IPS DF 6.9 (cell line): Measurements from ENCODE around the gene EIF6.
A peak's percentile ranks its signal among the peaks of the same experiment; 100 is the strongest.

Source experiments
- DNase-seq: peaks from one replicate; pipeline ENCODE4 v3.0.0-alpha.2; 2013; ENCODE audit warnings: low read depth, low spot score
- H3K27ac ChIP-seq: one replicate; pipeline ENCODE4 v1.5.1; 2013; ENCODE audit warnings: low read length, control low read depth
- H3K27me3 ChIP-seq: 2 replicates; pipeline ENCODE4 v1.6.1; 2013; ENCODE audit warnings: mild to moderate bottlenecking, low read length; ENCODE audit not compliant: control insufficient read depth, insufficient read depth
- H3K36me3 ChIP-seq: 2 replicates; pipeline ENCODE4 v1.6.1; 2013; ENCODE audit warnings: low read length; ENCODE audit not compliant: control insufficient read depth, insufficient read depth
- H3K4me1 ChIP-seq: 2 replicates; pipeline ENCODE4 v1.6.1; 2013; ENCODE audit warnings: low read length; ENCODE audit not compliant: control insufficient read depth, insufficient read depth
- H3K4me3 ChIP-seq: 2 replicates; pipeline ENCODE4 v1.5.1; 2013; ENCODE audit warnings: mild to moderate bottlenecking, low read length
- H3K9me3 ChIP-seq: 2 replicates; pipeline ENCODE4 v1.6.1; 2013; ENCODE audit warnings: low read length, inconsistent platforms; ENCODE audit not compliant: control insufficient read depth, insufficient read depth
- WGBS: extraction: QIAGEN DNeasy Blood & Tissue Kit; methylation state at CpG from one replicate; pipeline ENCODE4 v1.1.7; 2013; ENCODE audit warnings: mixed read lengths, missing lambda C conversion rate; ENCODE audit not compliant: insufficient read length, insufficient coverage; 5-methylcytosine and 5-hydroxymethylcytosine counted together

Gene EIF6

DNA sequence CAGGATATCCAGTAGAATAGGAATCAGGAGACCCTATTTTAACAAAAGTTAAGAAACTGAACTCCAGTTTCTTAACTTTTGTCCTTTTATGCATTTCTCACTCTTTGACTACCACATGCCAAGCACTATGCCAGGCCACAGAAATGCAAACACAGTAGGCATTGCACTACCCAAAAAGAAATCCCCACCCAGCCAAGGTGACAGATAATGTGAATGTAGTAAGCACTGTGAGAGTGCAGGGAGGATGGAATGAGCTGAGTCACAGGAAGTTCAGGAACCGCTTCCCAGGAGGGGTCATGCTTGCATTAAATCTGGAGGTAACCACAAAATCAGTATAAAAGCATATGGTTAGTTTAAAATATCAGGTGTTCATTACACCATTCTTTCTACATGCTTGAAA, 27.7 kb upstream of the EIF6 start:
- H3K27me3 ChIP-seq, result no peaks in the 10 kb centered on the region
- H3K27ac ChIP-seq, result no peak overlapping the region
- no peaks in the 10 kb centered on the region for H3K9me3 ChIP-seq
- H3K4me1 ChIP-seq, result 0 out of 2 replicates have a peak, but pooled peaks cover 3% of the 10 kb centered on the region
- no CpG with 5 or more reads among the region's 1 CpG for WGBS
- H3K4me3 ChIP-seq, result no peak overlapping the region
- no peak for DNase-seq
- no peaks in the 10 kb centered on the region for H3K36me3 ChIP-seq

DNA sequence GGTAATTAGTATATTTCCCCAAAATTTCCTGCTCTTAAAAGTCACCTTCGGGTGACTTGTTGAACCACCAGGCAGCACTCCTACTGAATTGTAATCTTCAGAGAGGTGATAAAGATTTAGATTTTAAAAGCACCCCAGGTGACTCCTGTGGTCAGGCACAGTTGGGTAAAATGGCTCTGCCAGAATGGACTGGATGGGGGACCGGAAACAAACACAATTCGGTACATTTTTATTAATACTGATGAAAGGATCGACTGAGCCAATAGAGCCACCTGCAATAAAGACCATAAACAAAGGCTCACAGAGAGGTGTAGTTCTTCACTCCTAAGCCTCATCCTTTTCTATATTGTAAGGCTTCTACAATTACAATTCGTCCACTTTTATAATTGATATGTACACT, 27.2 kb upstream of the EIF6 start:
- DNase-seq, result no peak
- H3K27me3 ChIP-seq, result no peaks in the 10 kb centered on the region
- H3K9me3 ChIP-seq, result no peaks in the 10 kb centered on the region
- H3K4me3 ChIP-seq, result no peak overlapping the region
- WGBS, result 100% methylated on average over 1 of the region's 5 CpGs
- 0 out of 2 replicates have a peak, but pooled peaks cover 3% of the 10 kb centered on the region for H3K4me1 ChIP-seq
- no peaks in the 10 kb centered on the region for H3K36me3 ChIP-seq
- no peak overlapping the region for H3K27ac ChIP-seq

DNA sequence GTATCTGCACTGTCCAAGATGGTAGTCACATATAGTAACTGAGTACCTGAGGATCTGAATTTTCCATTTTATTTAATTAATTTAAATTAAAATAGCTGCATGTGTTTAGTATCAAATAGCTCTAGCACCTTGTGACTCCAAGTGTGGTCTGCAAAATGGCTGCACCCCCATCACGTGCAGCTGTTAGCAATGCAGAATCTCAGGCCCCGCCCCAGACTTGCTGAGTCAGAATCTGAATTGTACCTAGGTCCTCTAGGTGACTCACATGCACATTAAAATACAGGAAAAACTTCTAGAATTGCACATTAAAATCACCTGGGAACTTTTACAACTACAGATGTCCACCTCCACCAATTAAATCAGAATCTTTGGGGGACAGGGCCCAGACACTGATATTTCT, 26.8 kb upstream of the EIF6 start:
- H3K27ac ChIP-seq, result no peak overlapping the region
- no CpG with 5 or more reads among the region's 2 CpGs for WGBS
- no peaks in the 10 kb centered on the region for H3K9me3 ChIP-seq
- H3K27me3 ChIP-seq, result no peaks in the 10 kb centered on the region
- no peak for DNase-seq
- no peaks in the 10 kb centered on the region for H3K36me3 ChIP-seq
- no peak overlapping the region for H3K4me3 ChIP-seq
- 0 out of 2 replicates have a peak, but pooled peaks cover 3% of the 10 kb centered on the region for H3K4me1 ChIP-seq

DNA sequence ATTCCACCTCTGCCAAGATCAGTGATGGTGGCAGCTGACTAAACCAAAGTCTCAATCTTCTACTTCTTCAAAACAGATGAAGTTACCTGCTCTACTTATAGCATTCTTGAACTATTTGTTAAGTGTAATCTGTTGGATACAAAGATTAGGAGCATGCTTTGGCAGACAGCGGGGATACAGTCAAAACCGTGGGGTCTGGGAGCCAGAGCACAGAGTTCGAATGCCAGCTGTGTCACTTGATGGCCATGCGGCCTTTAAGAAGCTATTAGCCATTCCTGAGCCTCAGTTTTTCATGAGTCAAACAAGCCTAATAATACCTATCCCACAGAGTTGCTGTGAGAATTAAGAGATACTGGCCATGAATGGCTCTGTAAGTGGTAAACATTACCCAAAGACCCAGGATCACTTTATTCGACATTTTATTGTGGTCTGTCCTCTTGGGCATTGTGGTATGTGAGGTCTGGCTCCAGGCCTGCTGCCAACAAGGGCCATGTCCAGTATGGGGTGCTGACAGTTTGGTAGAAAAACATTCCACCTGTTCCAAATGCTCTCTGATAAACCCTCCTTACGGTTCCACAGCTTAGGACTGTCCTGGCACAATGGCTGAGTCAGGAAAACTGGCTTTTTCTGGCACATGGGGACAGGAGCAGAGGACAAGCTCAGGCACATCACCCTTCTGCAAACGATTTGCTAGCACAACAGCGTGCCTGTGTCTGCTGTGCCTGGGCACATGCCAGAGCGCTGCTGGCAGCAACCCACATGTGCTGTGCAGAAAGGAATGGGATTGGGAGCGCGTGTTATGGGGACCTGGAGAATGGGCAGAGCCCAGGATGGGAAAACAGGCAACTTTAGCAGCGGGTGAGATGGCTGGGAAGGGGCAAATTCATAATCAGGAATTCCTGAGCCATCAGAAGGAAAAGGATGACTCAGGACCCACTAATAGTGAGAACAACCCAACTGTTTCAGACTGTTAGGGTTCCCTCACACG, 23.4 kb upstream of the EIF6 start:
- Histone ChIP-seq H3K9me3 (no peaks in the 10 kb centered on the region), H3K36me3 (no peaks in the 10 kb centered on the region), H3K4me3 (no peak overlapping the region), H3K27ac (no peak overlapping the region), H3K4me1 (0 out of 2 replicates have a peak, but pooled peaks cover 3% of the 10 kb centered on the region), H3K27me3 (no peaks in the 10 kb centered on the region)
- no peak for DNase-seq
- WGBS, result no CpG with 5 or more reads among the region's 13 CpGs

DNA sequence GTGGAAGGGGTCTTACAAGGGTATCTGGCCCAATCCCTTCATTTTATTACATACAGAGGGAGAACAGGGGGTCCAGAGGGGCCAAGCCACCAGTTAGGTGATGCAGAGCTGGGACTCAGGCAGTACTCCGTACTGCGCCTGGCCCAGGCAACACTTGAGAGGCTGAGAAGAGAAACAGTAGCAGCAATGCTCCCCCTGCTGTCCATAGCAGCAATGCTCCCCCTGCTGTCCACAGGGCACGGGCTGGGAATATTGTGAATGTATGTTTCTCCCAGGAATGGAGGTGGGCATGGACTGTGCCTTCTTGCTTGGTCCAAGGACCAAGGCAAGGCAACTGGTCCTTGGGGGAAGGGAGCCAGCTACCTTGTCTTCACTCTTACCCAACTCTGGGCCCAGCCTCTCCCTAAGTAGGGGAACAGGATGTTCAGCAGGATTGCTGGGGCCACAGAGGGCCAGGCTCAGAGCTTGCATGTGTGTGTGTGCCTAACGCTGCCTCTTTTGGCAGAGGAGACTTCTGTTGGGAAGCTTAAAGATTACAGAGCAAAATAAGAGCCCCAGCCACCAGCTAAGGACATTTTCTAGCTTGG, 22.5 kb upstream of the EIF6 start:
- DNase-seq, result peak; percentile 47
- H3K36me3 ChIP-seq, result no peaks in the 10 kb centered on the region
- no peaks in the 10 kb centered on the region for H3K9me3 ChIP-seq
- H3K27me3 ChIP-seq, result no peaks in the 10 kb centered on the region
- 0 out of 2 replicates have a peak, but pooled peaks cover 1% of the 10 kb centered on the region for H3K4me1 ChIP-seq
- no peak overlapping the region for H3K4me3 ChIP-seq
- no peak overlapping the region for H3K27ac ChIP-seq
- WGBS, result no CpG with 5 or more reads among the region's 4 CpGs

DNA sequence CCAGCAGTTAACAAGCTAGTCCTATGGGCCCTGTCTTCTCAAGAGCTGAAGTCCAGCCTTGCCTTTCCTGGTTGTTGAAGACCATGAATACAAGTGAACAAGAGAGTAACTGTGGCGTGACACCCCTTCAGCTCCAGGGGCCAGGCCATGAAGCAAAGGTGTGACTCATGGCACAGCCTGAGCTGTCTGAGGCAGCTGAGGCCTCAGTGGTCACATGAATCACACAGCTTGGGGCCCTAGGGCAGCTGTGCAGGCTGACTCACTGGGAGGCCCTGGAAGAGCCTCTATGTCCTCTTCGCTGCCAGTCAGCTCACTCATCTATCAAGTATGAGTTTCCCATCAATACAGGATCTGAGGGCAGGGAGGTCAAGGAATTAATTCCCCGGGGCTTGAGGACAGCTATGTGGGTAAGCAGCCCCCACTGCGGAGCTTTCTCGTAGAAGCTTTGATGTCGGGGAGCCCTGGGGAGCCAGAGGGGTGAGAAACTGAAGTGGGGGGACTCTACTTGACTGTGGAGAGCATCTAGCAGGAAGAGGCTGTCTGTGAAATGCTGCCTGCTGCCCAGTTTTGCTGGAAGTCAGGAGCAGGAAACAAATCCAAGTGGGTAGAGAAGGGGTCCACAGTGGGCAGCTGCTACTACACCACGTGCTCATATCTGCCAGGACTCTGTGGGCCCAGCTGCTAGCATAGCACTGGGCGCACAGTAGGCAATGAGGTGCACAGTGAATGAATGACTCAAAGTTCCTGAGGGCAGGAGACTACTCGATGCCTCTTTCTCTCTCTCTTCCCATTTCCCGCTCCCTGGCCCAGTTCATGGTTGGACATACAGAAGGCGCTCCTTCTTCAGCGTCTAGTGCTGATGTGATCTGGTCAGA, 21.3 kb upstream of the EIF6 start:
- Histone ChIP-seq H3K27ac (no peak overlapping the region), H3K27me3 (no peaks in the 10 kb centered on the region), H3K4me3 (no peak overlapping the region), H3K36me3 (no peaks in the 10 kb centered on the region), H3K4me1 (no peaks in the 10 kb centered on the region), H3K9me3 (no peaks in the 10 kb centered on the region)
- no CpG with 5 or more reads among the region's 12 CpGs for WGBS
- DNase-seq, result no peak

DNA sequence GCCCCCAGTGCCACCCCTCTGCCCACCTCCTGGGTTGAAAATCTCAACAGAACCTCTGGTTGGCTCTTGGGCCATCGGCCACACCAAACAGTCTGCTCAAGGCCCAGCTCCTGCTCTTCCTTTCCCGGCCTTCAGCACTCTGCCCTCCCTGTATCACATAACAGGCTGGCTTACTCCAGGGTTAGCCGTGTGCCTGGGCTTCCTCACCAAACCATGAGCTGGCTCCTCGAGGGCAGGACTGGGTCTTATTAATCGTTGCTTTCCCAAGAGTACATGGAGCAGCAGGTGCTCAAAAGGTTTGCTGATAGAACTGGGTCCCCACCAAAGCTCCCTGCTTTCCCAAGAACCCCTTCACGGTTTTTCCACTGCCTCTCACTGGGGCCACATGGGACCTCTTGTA, 20.4 kb upstream of the EIF6 start:
- no peak overlapping the region for H3K4me3 ChIP-seq
- DNase-seq, result no peak
- H3K27me3 ChIP-seq, result no peaks in the 10 kb centered on the region
- no peaks in the 10 kb centered on the region for H3K4me1 ChIP-seq
- no peaks in the 10 kb centered on the region for H3K36me3 ChIP-seq
- no peaks in the 10 kb centered on the region for H3K9me3 ChIP-seq
- WGBS, result no CpG with 5 or more reads among the region's 6 CpGs
- H3K27ac ChIP-seq, result no peak overlapping the region

DNA sequence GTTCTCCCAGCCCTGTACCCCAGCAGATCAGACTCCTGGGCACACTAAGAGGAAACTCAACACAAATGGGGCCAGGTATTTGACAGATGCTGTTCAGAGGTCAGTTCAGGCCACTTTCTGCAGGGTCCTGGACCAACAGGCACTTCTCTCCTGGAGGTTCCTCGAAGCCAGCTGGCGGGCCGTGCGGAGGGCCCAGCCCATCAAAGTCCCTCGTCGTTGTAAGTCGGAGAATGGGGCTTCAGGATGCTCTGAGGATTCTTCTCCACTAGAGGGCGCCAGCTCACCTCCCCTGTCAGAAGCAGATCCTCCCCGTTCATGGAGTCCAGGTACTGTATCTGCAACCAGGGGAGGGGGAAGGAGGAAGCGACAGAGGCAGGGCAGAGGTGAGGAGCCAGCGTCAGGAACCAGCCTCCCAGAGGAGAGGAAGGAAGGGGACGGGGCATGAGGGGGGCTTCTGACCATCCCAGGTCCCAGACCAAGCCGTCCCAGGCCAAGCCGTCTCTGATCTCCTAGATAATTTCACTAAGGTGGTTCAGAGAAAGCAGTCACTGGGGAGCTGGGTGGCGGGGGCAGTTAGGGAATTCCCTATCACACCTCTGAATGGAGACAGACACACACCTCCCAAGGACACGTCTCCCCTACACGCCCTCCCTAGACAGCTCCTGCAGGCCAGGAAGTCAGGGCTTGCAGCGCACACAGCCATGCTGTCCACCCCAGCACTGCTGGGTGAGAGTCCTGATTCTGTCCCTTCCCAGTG, 19.3 kb upstream of the EIF6 start:
- peak; percentile 93 for DNase-seq
- no CpG with 5 or more reads among the region's 18 CpGs for WGBS
- no peak overlapping the region for H3K4me3 ChIP-seq
- no peak overlapping the region for H3K27ac ChIP-seq
- H3K9me3 ChIP-seq, result no peaks in the 10 kb centered on the region
- H3K36me3 ChIP-seq, result no peaks in the 10 kb centered on the region
- no peaks in the 10 kb centered on the region for H3K4me1 ChIP-seq
- no peaks in the 10 kb centered on the region for H3K27me3 ChIP-seq

DNA sequence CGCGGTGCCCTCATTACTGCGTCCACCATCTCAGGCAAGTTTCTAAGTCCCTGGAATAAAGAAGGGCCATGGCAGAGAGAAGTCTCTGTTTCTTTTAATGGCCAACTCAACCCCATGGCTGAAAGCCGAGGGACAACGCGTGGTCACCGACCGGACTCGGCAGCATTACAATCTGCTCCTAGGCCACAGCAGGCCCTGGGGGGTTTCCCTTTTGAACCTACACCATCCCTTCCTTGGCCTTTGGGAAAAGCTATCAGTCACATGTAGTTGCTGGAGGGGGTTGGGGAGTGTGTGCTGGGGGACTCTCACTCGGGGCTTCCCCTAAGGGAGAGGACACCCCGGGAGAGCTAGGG, 18.8 kb upstream of the EIF6 start:
- Histone ChIP-seq H3K4me3 (no peak overlapping the region), H3K4me1 (no peaks in the 10 kb centered on the region), H3K27ac (no peak overlapping the region), H3K27me3 (no peaks in the 10 kb centered on the region), H3K9me3 (no peaks in the 10 kb centered on the region), H3K36me3 (no peaks in the 10 kb centered on the region)
- no CpG with 5 or more reads among the region's 11 CpGs for WGBS
- no peak for DNase-seq
